Measurements from ENCODE around the gene INTS11. TPM values are rescaled to one million over a fixed set of nuclear protein-coding genes. Genes with fewer than 3 reads are reported as not detected.

INTS11 gene
- polyA plus RNA-seq, 1 donor (not counting 4 experiments of a cell fraction or from before 2014, with no cell fraction given): 70.4 TPM

GRCh38 chr1:1345384-1345783, 20.9 kb upstream of the INTS11 start:
- no peak for DNase-seq (ENCODE audit: low read depth, low spot score)
- no peak for FAIRE-seq
- no peaks in the 10 kb centered on the region for H3K9me3 ChIP-seq (ENCODE audit: control insufficient read depth, low read depth, low read length)
- H3K27me3 ChIP-seq (ENCODE audit: control insufficient read depth, extremely low read depth, insufficient read depth, low read length): no peaks in the 10 kb centered on the region
- H3K9me1 ChIP-seq (ENCODE audit: control insufficient read depth, extremely low read depth, insufficient read depth, low read length): no peaks in the 10 kb centered on the region
- no peak for TF ChIP-seq EZH2 (IDR thresholded peaks at IDR 0.05; ENCODE audit: low read length)
- TF ChIP-seq, protein P1, sequence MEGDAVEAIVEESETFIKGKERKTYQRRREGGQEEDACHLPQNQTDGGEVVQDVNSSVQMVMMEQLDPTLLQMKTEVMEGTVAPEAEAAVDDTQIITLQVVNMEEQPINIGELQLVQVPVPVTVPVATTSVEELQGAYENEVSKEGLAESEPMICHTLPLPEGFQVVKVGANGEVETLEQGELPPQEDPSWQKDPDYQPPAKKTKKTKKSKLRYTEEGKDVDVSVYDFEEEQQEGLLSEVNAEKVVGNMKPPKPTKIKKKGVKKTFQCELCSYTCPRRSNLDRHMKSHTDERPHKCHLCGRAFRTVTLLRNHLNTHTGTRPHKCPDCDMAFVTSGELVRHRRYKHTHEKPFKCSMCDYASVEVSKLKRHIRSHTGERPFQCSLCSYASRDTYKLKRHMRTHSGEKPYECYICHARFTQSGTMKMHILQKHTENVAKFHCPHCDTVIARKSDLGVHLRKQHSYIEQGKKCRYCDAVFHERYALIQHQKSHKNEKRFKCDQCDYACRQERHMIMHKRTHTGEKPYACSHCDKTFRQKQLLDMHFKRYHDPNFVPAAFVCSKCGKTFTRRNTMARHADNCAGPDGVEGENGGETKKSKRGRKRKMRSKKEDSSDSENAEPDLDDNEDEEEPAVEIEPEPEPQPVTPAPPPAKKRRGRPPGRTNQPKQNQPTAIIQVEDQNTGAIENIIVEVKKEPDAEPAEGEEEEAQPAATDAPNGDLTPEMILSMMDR (optimal IDR thresholded peaks at IDR 0.05 in 1 of 3, IDR thresholded peaks at IDR 0.05 in 1 of 3, conservative IDR thresholded peaks at IDR 0.05 in 1 of 3; ENCODE audit: extremely low read depth in 1 of 3, insufficient read depth in 2 of 3, low read length in 3 of 3): no peak
- no peak overlapping the region for H2AFZ ChIP-seq (ENCODE audit: control insufficient read depth, low read length)
- H3K79me2 ChIP-seq (ENCODE audit: control insufficient read depth, insufficient read depth, low read length): peaks cover 82% of the 10 kb centered on the region
- peak overlapping the region; percentile 94 for H3K4me2 ChIP-seq (ENCODE audit: control insufficient read depth, extremely low read depth, insufficient read depth, low read depth, low read length)
- H3K36me3 ChIP-seq (ENCODE audit: control insufficient read depth in 2 of 2, extremely low read depth in 1 of 2, insufficient read depth in 2 of 2, low read length in 2 of 2): peaks cover 8 to 17% of the 10 kb centered on the region in 2 experiments
- H3K9ac ChIP-seq (ENCODE audit: control insufficient read depth, extremely low read depth, insufficient read depth, low read length): peak overlapping the region; percentile 79
- peak overlapping the region; percentile 92 for H3K27ac ChIP-seq (ENCODE audit: control insufficient read depth, insufficient read depth, low read length)
- peaks cover 40% of the 10 kb centered on the region for H3K4me1 ChIP-seq (ENCODE audit: control insufficient read depth, extremely low read depth, insufficient read depth, low read length)
- dilution Hi-C loops (cut with MboI; ENCODE audit: extremely low pct_ligation_motif_present, low sequenced_read_pairs): no loop called here
- H3K4me3 ChIP-seq (ENCODE audit: control insufficient read depth in 2 of 3, extremely low read depth in 1 of 3, insufficient read depth in 2 of 3, low read depth in 1 of 3, low read length in 3 of 3): peak overlapping the region; percentile 24 to 47 (median 44)
- peaks cover 8% of the 10 kb centered on the region for H4K20me1 ChIP-seq (ENCODE audit: control insufficient read depth, extremely low read depth, insufficient read depth, low read length)

- H3K4me2 ChIP-seq (ENCODE audit: control insufficient read depth, extremely low read depth, insufficient read depth, low read depth, low read length): peak overlapping the region; percentile 94
- H4K20me1 ChIP-seq (ENCODE audit: control insufficient read depth, extremely low read depth, insufficient read depth, low read length): peaks cover 11% of the 10 kb centered on the region
- H3K4me1 ChIP-seq (ENCODE audit: control insufficient read depth, extremely low read depth, insufficient read depth, low read length): peaks cover 40% of the 10 kb centered on the region
- peaks cover 83% of the 10 kb centered on the region for H3K79me2 ChIP-seq (ENCODE audit: control insufficient read depth, insufficient read depth, low read length)
- peak overlapping the region; percentile 31 to 63 (median 36) for H3K4me3 ChIP-seq (ENCODE audit: control insufficient read depth in 2 of 3, extremely low read depth in 1 of 3, insufficient read depth in 2 of 3, low read depth in 1 of 3, low read length in 3 of 3)
- no peak overlapping the region for H2AFZ ChIP-seq (ENCODE audit: control insufficient read depth, low read length)
- peak overlapping the region; percentile 92 for H3K27ac ChIP-seq (ENCODE audit: control insufficient read depth, insufficient read depth, low read length)
- peaks cover 8 to 19% of the 10 kb centered on the region in 2 experiments for H3K36me3 ChIP-seq (ENCODE audit: control insufficient read depth in 2 of 2, extremely low read depth in 1 of 2, insufficient read depth in 2 of 2, low read length in 2 of 2)
- H3K9me1 ChIP-seq (ENCODE audit: control insufficient read depth, extremely low read depth, insufficient read depth, low read length): no peaks in the 10 kb centered on the region
- H3K27me3 ChIP-seq (ENCODE audit: control insufficient read depth, extremely low read depth, insufficient read depth, low read length): no peaks in the 10 kb centered on the region
- FAIRE-seq (peak; percentile 87), DNase-seq (ENCODE audit: low read depth, low spot score) (peak; percentile 97)
- peak overlapping the region; percentile 79 for H3K9ac ChIP-seq (ENCODE audit: control insufficient read depth, extremely low read depth, insufficient read depth, low read length)
- TF ChIP-seq, protein P1 (optimal IDR thresholded peaks at IDR 0.05 in 1 of 3, IDR thresholded peaks at IDR 0.05 in 1 of 3, conservative IDR thresholded peaks at IDR 0.05 in 1 of 3; ENCODE audit: extremely low read depth in 1 of 3, insufficient read depth in 2 of 3, low read length in 3 of 3): peak in 1 of 3 experiments; percentile 46
- TF ChIP-seq EZH2 (IDR thresholded peaks at IDR 0.05; ENCODE audit: low read length): no peak
- dilution Hi-C loops (cut with MboI; ENCODE audit: extremely low pct_ligation_motif_present, low sequenced_read_pairs): no loop called here
- no peaks in the 10 kb centered on the region for H3K9me3 ChIP-seq (ENCODE audit: control insufficient read depth, low read depth, low read length)
Measured at GRCh38 chr1:1344655-1345361, 20.3 kb upstream of the INTS11 start.
